ENCODE data around the gene DOHH.

The DOHH gene

DNA sequence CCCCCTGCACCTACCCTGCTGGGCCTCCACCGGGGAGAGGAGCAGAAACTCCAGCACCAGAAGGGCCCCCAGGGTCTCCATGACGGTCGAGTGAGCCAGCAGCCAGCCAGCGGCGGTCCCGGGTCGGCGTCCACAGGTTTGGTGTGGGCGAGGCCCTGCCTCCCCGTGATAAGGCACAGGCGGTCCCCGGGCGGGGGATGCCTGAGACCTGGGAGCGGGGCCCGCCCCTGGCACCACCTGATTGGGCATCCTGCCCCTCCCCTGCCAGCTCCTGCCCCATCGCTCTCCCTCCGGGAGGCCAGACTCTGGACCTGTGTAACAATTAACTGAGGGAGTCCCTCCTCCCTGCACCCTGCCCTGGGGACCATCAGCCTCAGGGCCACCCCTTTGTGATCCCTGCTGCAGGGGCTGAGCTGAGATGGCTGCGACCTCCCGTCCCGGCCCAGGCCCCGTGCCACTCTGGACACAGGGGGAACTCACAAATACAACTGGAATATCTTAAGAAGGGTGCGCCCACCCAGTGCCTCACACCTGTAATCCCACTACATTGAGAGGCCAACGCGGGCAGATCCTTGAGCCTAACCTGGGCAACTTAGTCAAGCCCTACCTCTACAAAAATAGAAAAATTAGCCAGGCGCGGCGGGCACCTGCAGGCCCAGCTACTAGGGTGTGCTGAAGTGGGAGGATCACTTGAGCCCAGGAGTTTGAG, 19.9 kb downstream of the DOHH start, which contains the start of gene SMIM24:
Gene SMIM24, minus strand, starts transcription at position 143 of the 709 bp plus-strand sequence. Its CDS starts 62 bp downstream, at position 81.
- H3K9ac ChIP-seq, result peak within 1 kb of the TSS; percentile 67
- no peak for TF ChIP-seq Cebpa-rat (IDR thresholded peaks at IDR 0.05)
- H3K9me3 ChIP-seq, result no peaks in the 10 kb centered on the region; the same call in 1 of the 2 replicates
- H3K36me3 ChIP-seq, result peaks cover 30% of the 10 kb centered on the region
- H3K4me1 ChIP-seq, result peaks cover 38% of the 10 kb centered on the region
- peak within 1 kb of the TSS; percentile 62 for H3K4me3 ChIP-seq
- peak within 1 kb of the TSS; percentile 90 for H3K27ac ChIP-seq
- H3K4me2 ChIP-seq, result peak within 1 kb of the TSS; percentile 88
- H4K20me1 ChIP-seq, result no peaks in the 10 kb centered on the region
- H3K27me3 ChIP-seq, result no peaks in the 10 kb centered on the region

GRCh38 chr19:3479834-3480215, 20.6 kb downstream of the DOHH start:
- no peak for TF ChIP-seq Cebpa-rat (IDR thresholded peaks at IDR 0.05)
- peak overlapping the region; percentile 67 for H3K9ac ChIP-seq
- peak overlapping the region; percentile 88 for H3K4me2 ChIP-seq
- H3K36me3 ChIP-seq, result peaks cover 36% of the 10 kb centered on the region
- H3K4me3 ChIP-seq, result peak overlapping the region; percentile 62
- peaks cover 43% of the 10 kb centered on the region for H3K4me1 ChIP-seq
- H3K27me3 ChIP-seq, result no peaks in the 10 kb centered on the region
- no peaks in the 10 kb centered on the region; the same call in 1 of the 2 replicates for H3K9me3 ChIP-seq
- H4K20me1 ChIP-seq, result 0 out of 2 replicates have a peak, but pooled peaks cover 4% of the 10 kb centered on the region
- H3K27ac ChIP-seq, result peak overlapping the region; percentile 90; the same call in 1 of the 2 replicates

DNA sequence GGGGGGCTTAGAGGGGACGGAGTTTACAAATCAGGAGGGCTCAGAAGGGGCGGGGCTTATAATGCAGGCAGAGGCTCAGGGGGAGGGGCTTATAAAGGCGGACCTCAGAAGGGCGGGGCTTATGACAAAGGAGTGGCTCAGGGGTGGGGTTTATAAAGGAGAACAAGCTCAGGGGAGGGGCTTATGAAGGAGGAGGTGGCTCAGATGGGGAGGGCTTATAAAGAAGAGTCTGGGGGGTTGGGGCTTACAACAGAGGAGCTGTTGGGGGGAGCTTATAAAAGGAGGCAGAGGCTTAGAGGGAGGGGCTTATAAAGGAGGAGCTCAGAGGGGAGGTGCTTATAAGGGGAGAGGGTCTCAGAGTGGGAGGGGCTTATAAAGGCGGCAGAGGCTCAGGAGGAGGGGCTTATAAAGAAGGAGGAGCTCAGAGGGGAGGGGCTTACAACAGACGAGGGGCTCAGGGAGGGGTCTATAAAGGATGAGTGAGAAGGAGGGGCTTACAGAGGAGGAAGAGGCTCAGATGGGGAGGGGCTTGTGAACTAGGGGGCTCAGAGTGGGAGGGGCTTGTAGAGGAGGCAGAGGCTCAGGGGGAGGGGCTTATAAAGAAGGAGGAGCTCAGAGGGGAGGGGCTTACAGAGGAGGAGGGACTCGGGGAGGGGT, 21.2 kb downstream of the DOHH start:
- Histone ChIP-seq H3K9me3 (no peaks in the 10 kb centered on the region; the same call in 1 of the 2 replicates), H3K36me3 (peaks cover 42% of the 10 kb centered on the region), H3K4me1 (peaks cover 44% of the 10 kb centered on the region), H3K4me2 (peak overlapping the region; percentile 89), H3K27me3 (no peaks in the 10 kb centered on the region), H3K27ac (peak overlapping the region; percentile 90), H3K4me3 (peak overlapping the region; percentile 62), H4K20me1 (peaks cover 9% of the 10 kb centered on the region), H3K9ac (peak overlapping the region; percentile 67)
- TF ChIP-seq Cebpa-rat (IDR thresholded peaks at IDR 0.05), result no peak

- Histone ChIP-seq H3K4me2 (peak overlapping the region; percentile 89), H3K9me3 (no peaks in the 10 kb centered on the region; the same call in 1 of the 2 replicates), H3K27ac (peak overlapping the region; percentile 90), H3K36me3 (peaks cover 49% of the 10 kb centered on the region), H4K20me1 (peaks cover 16% of the 10 kb centered on the region), H3K27me3 (no peaks in the 10 kb centered on the region), H3K9ac (peak overlapping the region; percentile 67), H3K4me1 (peaks cover 39% of the 10 kb centered on the region), H3K4me3 (peak overlapping the region; percentile 61)
- no peak for TF ChIP-seq Cebpa-rat (IDR thresholded peaks at IDR 0.05)
Observed at GRCh38 chr19:3478409-3479176, 21.9 kb downstream of the DOHH start.

GRCh38 chr19:3477951-3478350, 22.5 kb downstream of the DOHH start:
- H3K27me3 ChIP-seq, result no peaks in the 10 kb centered on the region
- no peak for TF ChIP-seq Cebpa-rat (IDR thresholded peaks at IDR 0.05)
- H3K4me1 ChIP-seq, result peaks cover 45% of the 10 kb centered on the region
- H3K36me3 ChIP-seq, result peaks cover 45% of the 10 kb centered on the region
- peak overlapping the region; percentile 90 for H3K27ac ChIP-seq
- peak overlapping the region; percentile 61 for H3K4me3 ChIP-seq
- peaks cover 22% of the 10 kb centered on the region for H4K20me1 ChIP-seq
- H3K9ac ChIP-seq, result peak overlapping the region; percentile 67
- H3K4me2 ChIP-seq, result peak overlapping the region; percentile 89
- no peaks in the 10 kb centered on the region; the same call in 1 of the 2 replicates for H3K9me3 ChIP-seq

- Histone ChIP-seq H3K4me1 (peaks cover 49% of the 10 kb centered on the region), H3K9me3 (no peaks in the 10 kb centered on the region; the same call in 1 of the 2 replicates), H3K4me3 (peak overlapping the region; percentile 61), H3K36me3 (peaks cover 43% of the 10 kb centered on the region), H3K4me2 (peak overlapping the region; percentile 89), H3K9ac (peak overlapping the region; percentile 67; the same call in 1 of the 2 replicates), H4K20me1 (peaks cover 27% of the 10 kb centered on the region), H3K27me3 (no peaks in the 10 kb centered on the region), H3K27ac (peak overlapping the region; percentile 90)
- TF ChIP-seq Cebpa-rat (IDR thresholded peaks at IDR 0.05), result no peak
Observed at GRCh38 chr19:3477506-3477905, 23.0 kb downstream of the DOHH start.

GRCh38 chr19:3476830-3477229, 23.6 kb downstream of the DOHH start:
- Histone ChIP-seq H4K20me1 (peaks cover 34% of the 10 kb centered on the region), H3K36me3 (peaks cover 36% of the 10 kb centered on the region), H3K4me2 (no peak overlapping the region; the same call in 1 of the 2 replicates), H3K9ac (no peak overlapping the region), H3K9me3 (no peaks in the 10 kb centered on the region; the same call in 1 of the 2 replicates), H3K4me1 (peaks cover 52% of the 10 kb centered on the region), H3K27ac (no peak overlapping the region), H3K27me3 (no peaks in the 10 kb centered on the region), H3K4me3 (no peak overlapping the region)
- TF ChIP-seq Cebpa-rat (IDR thresholded peaks at IDR 0.05), result no peak

GRCh38 chr19:3475449-3475848, 25.0 kb downstream of the DOHH start:
- Histone ChIP-seq H3K9me3 (no peaks in the 10 kb centered on the region; the same call in 1 of the 2 replicates), H3K4me3 (no peak overlapping the region), H3K9ac (no peak overlapping the region), H3K36me3 (peaks cover 32% of the 10 kb centered on the region), H3K27ac (no peak overlapping the region), H3K4me2 (no peak overlapping the region), H4K20me1 (peaks cover 37% of the 10 kb centered on the region), H3K4me1 (peaks cover 51% of the 10 kb centered on the region), H3K27me3 (no peaks in the 10 kb centered on the region)
- no peak for TF ChIP-seq Cebpa-rat (IDR thresholded peaks at IDR 0.05)

GRCh38 chr19:3474614-3475013, 25.9 kb downstream of the DOHH start:
- H3K27ac ChIP-seq, result no peak overlapping the region
- peaks cover 57% of the 10 kb centered on the region for H3K4me1 ChIP-seq
- no peak for TF ChIP-seq Cebpa-rat (IDR thresholded peaks at IDR 0.05)
- H3K27me3 ChIP-seq, result no peaks in the 10 kb centered on the region
- no peaks in the 10 kb centered on the region; the same call in 1 of the 2 replicates for H3K9me3 ChIP-seq
- H3K4me3 ChIP-seq, result no peak overlapping the region
- H4K20me1 ChIP-seq, result peaks cover 45% of the 10 kb centered on the region
- H3K36me3 ChIP-seq, result peaks cover 32% of the 10 kb centered on the region
- no peak overlapping the region for H3K9ac ChIP-seq
- H3K4me2 ChIP-seq, result no peak overlapping the region
